Measurements from ENCODE around the gene SAMD10.
"Not testable (repeated sequence)": the region's sequence is repeated elsewhere in the genome, so short reads cannot be mapped to it uniquely, and the experiment has no call there.

Gene SAMD10

GRCh38 chr20:63941282-63942081 is 38.0 kb downstream of the SAMD10 start:
- no peak for DNase-seq (ENCODE audit: low read depth)

- no peak for DNase-seq (ENCODE audit: low read depth)
Measured at GRCh38 chr20:63940472-63941266, 38.8 kb downstream of the SAMD10 start.

GRCh38 chr20:63940071-63940471 is 39.4 kb downstream of the SAMD10 start:
- DNase-seq (ENCODE audit: low read depth) = no peak

- no peak for DNase-seq (ENCODE audit: low read depth)
Measured at GRCh38 chr20:63939061-63939935, 40.1 kb downstream of the SAMD10 start.

GRCh38 chr20:63937596-63937995 is 41.8 kb downstream of the SAMD10 start:
- DNase-seq (ENCODE audit: low read depth) = no peak

- no peak for DNase-seq (ENCODE audit: low read depth)
Measured at GRCh38 chr20:63935447-63935846, 44.0 kb downstream of the SAMD10 start.

- no peak for DNase-seq (ENCODE audit: low read depth)
Measured at GRCh38 chr20:63934271-63935068, 45.0 kb downstream of the SAMD10 start.

- DNase-seq (ENCODE audit: low read depth) = no peak
Measured at GRCh38 chr20:63933646-63934045, 45.8 kb downstream of the SAMD10 start.

- no peak for DNase-seq (ENCODE audit: low read depth)
Measured at GRCh38 chr20:63932606-63933160, 46.8 kb downstream of the SAMD10 start.

GRCh38 chr20:63931735-63932134 is 47.7 kb downstream of the SAMD10 start:
- DNase-seq (ENCODE audit: low read depth) = no peak

- DNase-seq (ENCODE audit: low read depth) = no peak
Measured at GRCh38 chr20:63930971-63931553, 48.4 kb downstream of the SAMD10 start.

GRCh38 chr20:63929473-63929883 is 50.0 kb downstream of the SAMD10 start:
- not testable (repeated sequence) for DNase-seq (ENCODE audit: low read depth)

GRCh38 chr20:63929071-63929470 is 50.4 kb downstream of the SAMD10 start:
- no peak for DNase-seq (ENCODE audit: low read depth)

GRCh38 chr20:63926298-63926697 is 53.1 kb downstream of the SAMD10 start:
- no peak for DNase-seq (ENCODE audit: low read depth)

GRCh38 chr20:63924241-63924640 is 55.2 kb downstream of the SAMD10 start:
- no peak for DNase-seq (ENCODE audit: low read depth)
